HG03135 (cell line): ENCODE results near the gene HS2ST1.
"Not testable (repeated sequence)": the region's sequence is repeated elsewhere in the genome, so short reads cannot be mapped to it uniquely, and the experiment has no call there.

Experiments used
- ATAC-seq: cut with Tn5 transposase; IDR thresholded peaks from one replicate; pipeline ENCODE4 v1.9.1; 2021; ENCODE audit warnings: mild to moderate bottlenecking, moderate library complexity; ENCODE audit not compliant: unreplicated experiment

The HS2ST1 gene

DNA sequence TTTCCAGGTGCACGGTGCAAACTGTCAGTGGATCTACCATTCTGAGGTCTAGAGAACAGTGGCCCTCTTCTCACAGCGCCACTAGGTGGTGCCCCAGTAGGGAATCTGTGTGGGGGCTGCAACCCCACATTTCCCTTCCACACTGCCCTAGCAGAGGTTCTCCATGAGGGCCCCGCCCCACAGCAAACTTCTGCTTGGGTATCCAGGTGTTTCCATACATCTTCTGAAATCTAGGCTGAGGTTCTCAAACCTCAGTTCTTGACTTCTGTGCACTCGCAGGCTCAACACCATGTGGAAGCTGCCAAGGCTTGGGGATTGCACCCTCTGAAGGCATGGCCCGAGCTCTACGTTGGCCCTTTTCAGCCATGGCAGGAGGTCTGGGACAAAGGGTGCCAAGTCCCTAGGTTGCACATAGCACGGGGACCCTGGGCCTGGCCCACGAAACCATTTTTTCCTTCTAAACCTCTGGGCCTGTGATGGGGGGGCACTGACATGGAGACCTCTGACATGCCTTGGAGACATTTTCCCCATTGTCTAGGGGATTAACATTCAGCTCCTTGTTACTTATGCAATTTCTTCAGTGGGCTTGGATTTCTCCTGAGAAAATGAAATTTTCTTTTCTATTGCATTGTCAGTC, 10.0 kb downstream of the HS2ST1 start:
- no peak for ATAC-seq

DNA sequence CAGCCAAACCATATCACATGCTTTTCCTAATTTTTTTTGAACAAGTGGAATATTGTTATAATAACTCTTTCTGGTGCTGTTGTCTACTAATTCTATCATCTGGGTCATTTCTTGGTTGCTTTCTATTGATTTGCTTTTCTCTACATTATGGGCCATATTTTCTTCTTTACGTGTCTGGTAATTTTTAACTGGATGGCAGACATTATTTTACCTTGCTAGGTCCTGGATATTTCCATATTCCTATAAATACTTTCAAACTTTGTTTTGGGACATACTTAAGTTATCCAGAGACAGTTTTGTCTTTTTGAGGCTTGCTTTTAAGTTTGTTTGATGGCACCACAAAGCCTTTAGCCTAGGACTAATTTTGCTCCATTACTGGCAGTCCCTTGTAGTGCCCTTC, 11.3 kb downstream of the HS2ST1 start:
- ATAC-seq: no peak

DNA sequence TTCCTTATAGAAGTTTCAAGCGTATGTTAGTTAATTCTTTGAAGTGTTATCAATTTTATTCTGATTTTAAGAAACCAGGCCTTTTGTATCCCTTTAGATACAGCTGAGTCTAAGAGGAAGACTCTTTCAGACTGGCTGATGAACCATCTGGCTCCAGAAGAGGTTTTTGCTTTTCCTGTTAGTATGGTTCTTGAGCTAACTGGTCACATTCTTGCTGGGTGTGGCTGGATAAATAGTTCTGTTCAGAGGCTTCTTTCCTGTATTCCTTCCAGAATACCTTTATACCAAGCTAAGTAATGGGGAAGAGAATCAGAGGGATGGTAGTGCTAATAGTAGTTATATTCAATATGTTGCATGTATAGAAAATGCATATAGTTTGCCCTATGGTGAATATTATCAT, 12.4 kb downstream of the HS2ST1 start:
- ATAC-seq: no peak

DNA sequence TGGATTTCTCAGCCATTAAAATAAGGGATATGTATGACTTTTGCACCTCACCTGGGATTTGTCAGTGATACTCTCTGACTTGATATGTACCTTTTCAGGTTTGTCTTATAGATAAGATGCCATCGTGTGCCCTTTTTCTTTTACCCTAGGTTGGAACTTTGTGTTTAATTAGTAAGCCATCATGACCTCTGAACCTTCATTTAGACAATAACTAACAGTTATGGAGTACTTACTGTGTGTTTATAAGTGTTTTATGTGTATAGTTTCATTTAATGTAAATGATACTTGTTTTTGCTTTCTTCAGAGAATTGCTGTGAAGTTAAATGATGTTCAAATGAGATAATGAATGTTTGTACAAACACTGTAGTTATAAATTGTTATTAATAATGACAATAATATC, 14.4 kb downstream of the HS2ST1 start:
- no peak for ATAC-seq

DNA sequence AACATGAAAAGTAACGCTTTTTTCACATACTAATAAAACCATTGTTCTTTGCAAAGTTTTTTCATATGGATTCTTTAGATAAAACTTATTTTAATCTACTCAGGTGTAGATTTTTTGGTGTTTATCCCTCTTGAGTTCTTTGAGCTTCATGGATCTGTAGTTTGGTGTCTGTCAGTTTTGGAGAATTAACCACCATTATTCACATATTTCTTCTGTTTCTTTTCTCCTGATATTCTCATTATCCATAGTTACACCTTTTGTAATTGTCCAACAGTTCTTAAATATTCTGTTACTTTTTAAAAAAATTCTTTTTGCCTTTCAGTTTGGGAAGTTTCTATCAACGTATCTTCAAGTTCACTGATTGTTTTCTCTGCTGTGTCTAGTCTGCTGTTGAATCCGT, 18.6 kb downstream of the HS2ST1 start:
- no peak for ATAC-seq

DNA sequence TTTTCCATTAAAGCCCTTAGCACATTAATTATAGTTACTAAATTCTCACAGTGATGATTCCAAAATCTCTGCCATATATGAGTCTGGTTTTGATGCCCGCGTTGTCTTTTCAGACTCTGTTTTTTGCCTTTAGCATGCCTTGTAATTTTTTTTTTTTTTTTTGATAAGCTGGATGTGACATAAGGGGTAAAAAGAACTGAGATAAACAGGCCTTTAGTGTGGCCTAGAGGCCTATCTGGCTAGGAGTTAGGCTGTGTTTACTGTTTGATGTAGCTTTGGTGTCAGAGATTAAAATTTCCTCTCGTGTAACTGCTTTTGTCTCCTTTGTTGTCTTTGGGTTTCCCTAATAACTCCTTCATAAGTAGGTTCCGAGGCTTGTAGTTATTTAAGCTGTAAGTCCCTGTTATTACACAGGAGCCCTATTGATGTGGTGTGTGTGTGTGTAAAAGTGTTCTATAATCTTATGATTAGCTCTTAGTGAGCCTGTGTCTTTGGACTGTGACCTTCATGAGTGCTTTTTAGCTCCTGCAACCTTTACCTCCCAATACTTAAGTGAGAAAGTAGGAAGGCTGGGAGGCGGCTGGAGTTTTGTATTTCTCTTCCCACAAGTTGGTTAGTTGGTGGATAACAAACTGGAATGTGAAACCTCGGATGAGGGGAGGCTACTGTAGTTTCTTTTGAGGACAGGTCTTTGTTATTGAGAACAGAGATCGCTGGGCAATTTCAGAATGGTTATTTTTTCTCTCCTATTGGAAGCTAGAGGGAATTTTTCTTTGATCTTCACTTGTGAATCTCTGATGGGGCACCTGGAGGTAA, 19.3 kb downstream of the HS2ST1 start:
- ATAC-seq: no peak

DNA sequence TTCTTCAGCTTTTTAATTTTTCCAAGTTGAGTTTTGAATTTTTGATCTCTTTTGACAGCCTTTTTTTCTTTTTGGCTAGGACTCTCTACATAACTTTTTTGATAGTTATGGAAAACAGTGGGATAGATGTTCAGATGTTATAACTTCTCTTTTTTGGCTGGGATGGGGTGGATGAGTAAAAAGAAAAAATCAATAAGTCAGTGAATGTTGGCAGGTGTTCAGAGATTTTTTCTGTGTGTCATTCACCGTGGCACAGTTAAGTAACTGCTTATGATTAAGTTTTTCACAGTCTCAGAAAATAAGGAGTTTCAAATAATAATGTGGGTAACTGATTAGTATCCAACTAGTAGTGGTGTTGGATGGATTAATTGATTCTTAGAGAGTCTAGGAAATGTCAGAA, 24.0 kb downstream of the HS2ST1 start:
- no peak for ATAC-seq

DNA sequence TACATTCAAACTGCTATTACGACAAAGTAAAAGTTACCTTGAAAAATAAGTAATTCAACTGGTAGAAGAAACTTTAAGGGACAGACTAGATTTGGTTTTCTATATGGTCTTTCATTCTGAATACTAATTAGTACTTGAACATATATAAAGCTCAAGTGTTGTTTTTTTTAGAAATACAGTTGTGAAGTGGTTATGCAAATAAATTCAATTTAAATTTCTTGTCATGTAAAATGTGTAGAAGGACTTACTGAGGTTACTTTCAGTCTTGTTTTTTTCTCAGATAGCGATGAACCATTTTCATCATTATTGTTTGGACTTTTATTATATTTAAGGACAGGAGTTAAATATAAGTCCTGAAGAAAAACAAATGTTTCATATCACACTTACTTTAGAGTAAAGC, 24.4 kb downstream of the HS2ST1 start:
- no peak for ATAC-seq

DNA sequence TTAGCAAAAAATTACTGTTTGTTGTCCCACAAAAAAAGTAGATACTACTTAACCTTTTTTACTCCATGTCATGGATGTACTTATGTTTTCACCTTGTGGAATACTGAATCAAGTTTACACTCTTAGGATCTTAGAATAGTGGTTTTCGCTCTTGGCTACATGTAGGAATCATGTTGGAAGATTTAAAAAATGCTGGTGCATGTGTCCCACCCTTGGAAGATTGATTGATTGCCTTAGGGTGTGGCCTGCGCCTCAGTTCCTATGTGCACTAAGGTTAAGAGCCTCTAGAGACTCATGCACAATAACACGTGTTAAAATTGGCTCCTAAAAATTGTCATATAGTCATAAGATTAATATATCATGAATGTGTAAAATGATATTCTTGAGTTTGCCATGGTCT, 25.0 kb downstream of the HS2ST1 start:
- no peak for ATAC-seq

DNA sequence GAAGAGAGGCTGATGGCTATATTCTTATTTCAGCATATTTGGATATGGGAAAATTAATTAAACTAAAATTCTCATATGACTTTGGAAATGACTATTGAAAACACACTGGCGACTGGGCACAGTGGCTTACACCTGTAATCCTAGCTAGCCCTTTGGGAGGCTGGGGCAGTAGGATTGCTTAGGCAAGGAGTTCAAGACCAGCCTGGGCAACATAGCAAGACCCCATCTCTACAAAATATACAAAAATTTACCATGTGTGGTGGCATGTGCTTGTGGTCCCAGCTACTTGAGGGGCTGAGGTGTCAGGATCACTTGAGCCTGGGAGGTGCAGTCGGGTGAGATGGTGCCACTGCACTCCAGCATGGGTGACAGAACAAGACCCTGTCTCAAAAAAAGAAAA, 26.2 kb downstream of the HS2ST1 start:
- no peak for ATAC-seq

DNA sequence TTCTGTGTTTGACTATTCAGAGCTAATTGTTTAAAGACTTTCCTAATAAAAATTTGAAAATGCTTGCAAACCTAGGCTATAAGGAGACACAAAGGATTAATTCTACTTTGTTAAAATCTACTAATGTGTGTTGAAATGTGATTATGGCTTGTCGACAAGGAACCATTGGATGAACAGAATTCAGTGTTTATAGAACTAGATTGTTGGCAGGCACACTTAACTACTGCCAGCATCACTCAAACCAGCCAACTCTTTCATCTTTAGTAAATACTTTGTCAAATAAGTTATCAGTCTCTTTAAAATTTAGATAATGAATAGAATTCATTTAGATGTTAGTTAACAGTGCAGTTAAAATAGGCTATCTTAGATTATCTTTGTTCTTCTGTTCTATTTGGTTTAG, 27.6 kb downstream of the HS2ST1 start:
- no peak for ATAC-seq

DNA sequence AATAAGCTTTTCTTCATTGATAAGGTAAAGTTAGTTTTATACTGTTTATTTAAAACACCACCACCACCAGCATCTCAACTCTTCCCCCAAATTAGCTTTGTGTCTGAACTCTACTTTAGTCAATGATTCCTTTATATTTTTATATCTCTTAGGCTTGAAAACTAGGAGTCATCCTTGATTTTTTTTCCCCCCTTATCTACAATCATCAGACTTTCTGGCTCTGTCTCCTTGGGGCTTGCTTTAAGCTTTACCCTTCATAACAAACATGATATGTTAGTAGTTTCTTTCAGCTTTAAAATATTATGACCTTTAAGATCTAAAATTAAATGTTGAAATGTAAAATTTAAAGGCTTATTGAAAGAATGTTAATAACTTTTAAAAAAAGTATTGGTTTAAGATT, 28.3 kb downstream of the HS2ST1 start:
- ATAC-seq: no peak

DNA sequence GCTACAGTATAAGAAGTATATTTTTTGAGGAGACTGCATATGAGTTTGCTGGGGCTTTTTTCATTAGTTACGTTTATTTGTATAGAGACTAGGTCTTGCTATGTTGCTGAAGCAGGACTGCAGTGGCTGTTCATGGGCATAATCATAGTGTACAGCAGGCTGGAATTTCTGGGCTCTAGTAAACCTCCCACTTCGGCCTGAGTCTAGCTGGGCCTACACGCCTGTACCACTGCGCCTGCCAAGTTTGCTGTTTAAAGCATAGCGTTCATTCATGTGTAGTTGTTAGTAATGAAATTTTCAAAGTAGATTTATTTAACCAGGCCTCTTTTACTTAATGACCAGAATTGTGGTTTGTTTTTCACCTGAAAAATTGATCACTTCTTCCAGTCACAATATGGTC, 33.8 kb downstream of the HS2ST1 start:
- ATAC-seq: no peak

DNA sequence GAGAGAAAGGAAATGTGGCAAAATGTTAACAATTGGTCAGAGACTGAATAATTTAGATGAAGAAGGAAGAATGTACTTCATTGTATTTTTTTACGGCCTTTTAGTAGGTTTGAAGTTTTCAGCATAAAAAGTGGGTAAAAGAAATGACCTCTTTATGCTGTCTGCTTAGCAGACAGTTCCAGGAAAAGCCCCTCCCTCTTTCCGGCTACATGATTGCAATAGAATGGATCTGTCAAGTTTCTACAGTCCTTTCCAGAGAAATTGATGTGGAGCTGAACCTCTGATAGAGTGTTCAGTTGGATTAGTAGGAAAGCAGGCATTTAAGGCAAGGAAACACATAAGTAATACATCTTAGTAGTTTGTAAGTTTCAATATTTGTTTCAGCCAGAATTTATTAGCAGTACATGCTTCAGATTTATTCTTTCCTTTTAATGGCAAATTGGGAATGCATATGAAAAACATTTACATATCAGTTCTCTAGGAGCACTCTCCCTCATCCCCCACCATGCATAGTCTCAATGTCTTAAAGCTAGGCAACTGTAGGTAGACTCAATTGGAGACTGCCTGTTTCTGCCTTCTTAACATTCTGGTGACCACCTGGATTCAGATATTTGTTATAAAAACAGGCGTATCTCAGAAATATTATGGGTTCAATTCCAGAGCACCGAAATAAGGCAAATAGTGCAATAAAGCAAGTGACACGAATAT, 36.4 kb downstream of the HS2ST1 start:
- ATAC-seq: no peak

DNA sequence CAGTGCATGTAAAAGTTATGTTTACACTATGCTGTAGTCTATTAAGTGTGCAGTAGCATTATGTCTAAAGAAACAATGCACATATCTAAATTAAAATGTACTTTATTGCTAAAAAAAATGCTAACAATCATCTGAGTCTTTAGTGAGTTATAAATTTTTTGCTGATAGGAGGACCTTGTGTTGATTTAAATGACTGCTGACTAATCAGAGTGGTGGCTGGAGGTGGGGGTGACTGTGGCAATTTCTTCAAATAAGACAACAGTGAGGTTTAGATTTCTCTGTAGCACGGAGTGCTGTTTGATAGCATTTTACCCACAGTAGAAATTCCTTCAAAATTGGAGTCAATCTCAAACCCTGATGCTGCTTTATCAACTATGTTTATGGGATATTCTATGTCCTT, 37.0 kb downstream of the HS2ST1 start:
- ATAC-seq: no peak

DNA sequence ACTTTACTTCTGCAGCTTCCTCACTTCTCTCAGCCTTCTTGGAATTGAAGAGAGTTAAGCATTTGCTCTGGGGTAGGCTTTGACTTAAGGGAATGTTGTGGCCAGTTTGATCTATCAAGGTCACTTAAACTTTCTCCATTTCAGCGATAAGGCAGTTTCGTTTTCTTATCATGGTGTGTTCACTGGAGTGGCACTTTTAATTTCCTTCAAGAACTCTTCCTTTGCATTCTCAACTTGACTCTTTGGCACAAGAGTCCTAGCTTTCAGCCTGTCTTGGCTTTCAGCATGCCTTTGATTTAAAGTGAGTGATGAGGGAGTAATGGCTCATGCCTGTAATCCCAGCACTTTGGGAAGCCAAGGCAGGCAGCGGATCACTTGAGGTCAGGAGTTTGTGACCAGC, 38.7 kb downstream of the HS2ST1 start:
- ATAC-seq: no peak

DNA sequence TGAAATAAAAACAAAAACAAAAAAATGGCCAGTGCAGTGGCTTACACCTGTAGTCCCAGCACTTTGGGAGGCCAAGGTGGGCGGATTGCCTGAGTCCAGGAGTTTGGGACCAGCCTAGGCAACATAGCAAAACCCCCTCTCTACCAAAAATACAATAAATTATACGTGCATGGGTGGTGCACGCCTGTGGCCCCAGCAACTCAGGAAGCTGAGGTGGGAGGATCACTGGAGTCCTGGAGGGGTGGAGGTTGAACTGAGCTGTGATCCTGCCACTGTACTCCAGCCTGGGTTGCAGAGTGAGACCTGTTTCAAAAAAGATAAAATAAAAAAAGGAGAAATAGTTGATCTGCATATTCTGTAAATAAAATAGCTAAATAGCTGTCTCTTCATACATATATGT, 41.2 kb downstream of the HS2ST1 start:
- no peak for ATAC-seq

DNA sequence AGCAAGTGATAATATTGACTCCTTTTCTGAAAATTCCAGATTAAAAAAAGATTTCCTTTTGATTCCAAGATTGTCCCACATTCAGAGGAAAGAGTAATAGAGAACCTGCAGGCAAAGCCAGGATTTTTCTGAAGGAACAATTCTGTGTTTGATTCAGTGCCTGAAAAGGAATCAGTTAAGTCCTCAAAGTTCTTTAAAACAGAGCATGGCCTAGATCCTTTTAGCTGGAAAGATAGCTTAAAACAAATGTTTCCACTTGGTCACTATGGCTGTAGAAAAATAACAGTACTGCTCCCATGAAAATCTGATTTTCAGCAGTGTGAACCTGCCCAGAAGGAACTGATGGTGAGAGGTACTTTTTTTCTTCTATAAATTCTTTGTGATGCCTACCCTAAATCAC, 41.8 kb downstream of the HS2ST1 start:
- ATAC-seq: no peak

DNA sequence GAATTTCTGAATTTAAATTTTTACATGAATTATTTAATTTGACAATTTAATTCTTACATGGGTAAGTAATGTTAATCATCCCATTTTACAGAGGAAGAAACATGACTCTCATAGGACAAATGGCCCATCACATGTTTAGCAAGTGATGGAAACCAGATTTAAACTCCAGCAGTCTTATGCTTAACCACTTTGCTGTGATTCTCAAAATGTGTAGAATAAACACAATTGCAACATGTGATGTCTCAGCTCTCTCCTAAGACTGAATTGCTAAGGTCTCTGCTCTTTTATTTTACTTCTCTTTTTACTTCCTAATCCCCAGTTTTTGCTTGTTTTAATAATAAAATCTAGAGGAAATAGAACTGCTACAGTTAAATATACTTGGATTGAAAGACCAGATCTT, 42.8 kb downstream of the HS2ST1 start:
- ATAC-seq: no peak

DNA sequence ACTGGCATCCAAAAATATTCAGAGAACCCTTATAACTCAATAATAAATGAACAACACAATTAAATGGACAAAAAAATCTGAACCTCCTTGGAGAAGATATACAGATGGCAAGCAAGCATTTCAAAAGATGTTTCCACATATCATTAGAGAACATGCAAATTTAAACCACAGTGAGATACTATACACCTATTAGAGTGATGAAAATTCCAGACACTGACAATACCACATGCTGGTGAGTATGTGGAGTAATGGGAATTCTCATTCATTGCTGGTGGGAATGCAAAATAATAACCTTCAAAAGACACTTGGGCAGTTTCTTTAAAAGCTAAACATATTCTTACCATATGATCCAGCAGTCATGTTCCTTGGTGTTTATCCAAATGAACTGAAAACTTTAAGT, 46.1 kb downstream of the HS2ST1 start:
- no peak for ATAC-seq

DNA sequence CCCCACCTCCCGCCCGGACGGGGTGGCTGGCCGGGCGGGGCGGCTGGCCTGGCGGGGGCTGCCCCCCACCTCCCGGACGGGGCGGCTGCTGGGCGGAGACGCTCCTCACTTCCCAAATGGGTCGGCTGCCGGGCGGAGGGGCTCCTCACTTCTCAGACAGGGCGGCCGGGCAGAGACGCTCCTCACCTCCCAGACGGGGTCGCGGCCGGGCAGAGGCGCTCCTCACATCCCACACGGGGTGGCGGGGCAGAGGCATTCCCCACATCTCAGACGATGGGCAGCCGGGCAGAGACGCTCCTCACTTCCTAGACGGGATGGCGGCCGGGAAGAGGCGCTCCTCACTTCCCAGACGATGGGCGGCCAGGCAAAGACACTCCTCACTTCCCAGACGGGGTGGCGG, 49.4 kb downstream of the HS2ST1 start:
- not testable (repeated sequence) for ATAC-seq
